Measurements from ENCODE around the gene MYMX. TPM values are rescaled to one million over a fixed set of nuclear protein-coding genes. Genes with fewer than 3 reads are reported as not detected.
"Not testable (repeated sequence)": the region's sequence is repeated elsewhere in the genome, so short reads cannot be mapped to it uniquely, and the experiment has no call there.

MYMX gene
- total RNA-seq, 1 experiment from 2014 or later = not detected

- no TSS peak for BruUV-seq (replicated peaks)
- Mint-ChIP-seq H3K27me3 (ENCODE audit: unreplicated experiment) (peaks cover 2% of the 10 kb centered on the region), H3K36me3 (ENCODE audit: insufficient read depth, unreplicated experiment) (no peaks in the 10 kb centered on the region), H3K4me3 (ENCODE audit: low read depth, unreplicated experiment) (no peak overlapping the region), H3K4me1 (ENCODE audit: low read depth, unreplicated experiment) (peaks cover 17% of the 10 kb centered on the region), H3K27ac (ENCODE audit: unreplicated experiment) (no peak overlapping the region), H3K9me3 (ENCODE audit: low read depth, unreplicated experiment) (no peaks in the 10 kb centered on the region)
- intact Hi-C loops (cut with micrococcal nuclease; ENCODE audit: unreplicated experiment) = no loop called here
- no peak for TF ChIP-seq CTCF (IDR thresholded peaks at IDR 0.05; ENCODE audit: unreplicated experiment)
- CTCF ChIA-PET = no interaction called here
- no peak for DNase-seq
Measured at GRCh38 chr6:44180406-44180805, 36.3 kb upstream of the MYMX start.

- CTCF ChIA-PET = no interaction called here
Measured at GRCh38 chr6:44180886-44181285, 35.8 kb upstream of the MYMX start.

GRCh38 chr6:44181784-44182183 is 34.9 kb upstream of the MYMX start:
- BruUV-seq (replicated peaks); DNase-seq; CTCF ChIA-PET: not testable (repeated sequence)

More at GRCh38 chr6:44180886-44181285, 35.8 kb upstream of the MYMX start:
- Mint-ChIP-seq H3K36me3 (ENCODE audit: insufficient read depth, unreplicated experiment) (no peaks in the 10 kb centered on the region), H3K4me1 (ENCODE audit: low read depth, unreplicated experiment) (peaks cover 22% of the 10 kb centered on the region), H3K4me3 (ENCODE audit: low read depth, unreplicated experiment) (no peak overlapping the region), H3K9me3 (ENCODE audit: low read depth, unreplicated experiment) (no peaks in the 10 kb centered on the region), H3K27ac (ENCODE audit: unreplicated experiment) (no peak overlapping the region), H3K27me3 (ENCODE audit: unreplicated experiment) (peaks cover 7% of the 10 kb centered on the region)
- intact Hi-C loops (cut with micrococcal nuclease; ENCODE audit: unreplicated experiment) = no loop called here
- BruUV-seq (replicated peaks) = no TSS peak
- TF ChIP-seq CTCF (IDR thresholded peaks at IDR 0.05; ENCODE audit: unreplicated experiment) = no peak
- DNase-seq = no peak

GRCh38 chr6:44182911-44183390 is 33.8 kb upstream of the MYMX start:
- H3K9me3 Mint-ChIP-seq (ENCODE audit: low read depth, unreplicated experiment) = no peaks in the 10 kb centered on the region
- H3K27ac Mint-ChIP-seq (ENCODE audit: unreplicated experiment) = no peak overlapping the region
- intact Hi-C loops (cut with micrococcal nuclease; ENCODE audit: unreplicated experiment) = no loop called here
- H3K27me3 Mint-ChIP-seq (ENCODE audit: unreplicated experiment) = peaks cover 17% of the 10 kb centered on the region
- H3K36me3 Mint-ChIP-seq (ENCODE audit: insufficient read depth, unreplicated experiment) = no peaks in the 10 kb centered on the region
- BruUV-seq (replicated peaks) = no TSS peak
- CTCF ChIA-PET = no interaction called here
- H3K4me1 Mint-ChIP-seq (ENCODE audit: low read depth, unreplicated experiment) = peaks cover 29% of the 10 kb centered on the region
- H3K4me3 Mint-ChIP-seq (ENCODE audit: low read depth, unreplicated experiment) = no peak overlapping the region
- TF ChIP-seq CTCF (IDR thresholded peaks at IDR 0.05; ENCODE audit: unreplicated experiment) = no peak
- no peak for DNase-seq

More at GRCh38 chr6:44181784-44182183, 34.9 kb upstream of the MYMX start:
- H3K27ac Mint-ChIP-seq (ENCODE audit: unreplicated experiment); intact Hi-C loops (cut with micrococcal nuclease; ENCODE audit: unreplicated experiment); H3K9me3 Mint-ChIP-seq (ENCODE audit: low read depth, unreplicated experiment); H3K36me3 Mint-ChIP-seq (ENCODE audit: insufficient read depth, unreplicated experiment); H3K4me3 Mint-ChIP-seq (ENCODE audit: low read depth, unreplicated experiment): not testable (repeated sequence)
- H3K4me1 Mint-ChIP-seq (ENCODE audit: low read depth, unreplicated experiment) = peaks cover 29% of the 10 kb centered on the region
- peaks cover 16% of the 10 kb centered on the region for H3K27me3 Mint-ChIP-seq (ENCODE audit: unreplicated experiment)

GRCh38 chr6:44183783-44184182 is 32.9 kb upstream of the MYMX start:
- Mint-ChIP-seq H3K4me3 (ENCODE audit: low read depth, unreplicated experiment) (no peak overlapping the region), H3K9me3 (ENCODE audit: low read depth, unreplicated experiment) (no peaks in the 10 kb centered on the region), H3K4me1 (ENCODE audit: low read depth, unreplicated experiment) (peaks cover 27% of the 10 kb centered on the region), H3K27ac (ENCODE audit: unreplicated experiment) (no peak overlapping the region), H3K36me3 (ENCODE audit: insufficient read depth, unreplicated experiment) (no peaks in the 10 kb centered on the region), H3K27me3 (ENCODE audit: unreplicated experiment) (peaks cover 17% of the 10 kb centered on the region)
- no peak for TF ChIP-seq CTCF (IDR thresholded peaks at IDR 0.05; ENCODE audit: unreplicated experiment)
- BruUV-seq (replicated peaks) = no TSS peak
- CTCF ChIA-PET = no interaction called here
- intact Hi-C loops (cut with micrococcal nuclease; ENCODE audit: unreplicated experiment) = no loop called here
- DNase-seq = no peak

GRCh38 chr6:44185356-44185755 is 31.4 kb upstream of the MYMX start:
- not testable (repeated sequence) for H3K4me3 Mint-ChIP-seq (ENCODE audit: low read depth, unreplicated experiment); DNase-seq

More at GRCh38 chr6:44185356-44185755, 31.4 kb upstream of the MYMX start:
- H3K9me3 Mint-ChIP-seq (ENCODE audit: low read depth, unreplicated experiment); H3K27ac Mint-ChIP-seq (ENCODE audit: unreplicated experiment); BruUV-seq (replicated peaks); intact Hi-C loops (cut with micrococcal nuclease; ENCODE audit: unreplicated experiment); H3K36me3 Mint-ChIP-seq (ENCODE audit: insufficient read depth, unreplicated experiment): not testable (repeated sequence)
- Mint-ChIP-seq H3K27me3 (ENCODE audit: unreplicated experiment) (peaks cover 26% of the 10 kb centered on the region), H3K4me1 (ENCODE audit: low read depth, unreplicated experiment) (peaks cover 17% of the 10 kb centered on the region)
- CTCF ChIA-PET = interaction anchor here (0.6 to 1.1 kb wide), 4 partner anchors 16 to 146 kb away, joined by 3 read pairs; no protein-coding TSS in a partner anchor
